ENCODE data around the gene DOK3.

DNA sequence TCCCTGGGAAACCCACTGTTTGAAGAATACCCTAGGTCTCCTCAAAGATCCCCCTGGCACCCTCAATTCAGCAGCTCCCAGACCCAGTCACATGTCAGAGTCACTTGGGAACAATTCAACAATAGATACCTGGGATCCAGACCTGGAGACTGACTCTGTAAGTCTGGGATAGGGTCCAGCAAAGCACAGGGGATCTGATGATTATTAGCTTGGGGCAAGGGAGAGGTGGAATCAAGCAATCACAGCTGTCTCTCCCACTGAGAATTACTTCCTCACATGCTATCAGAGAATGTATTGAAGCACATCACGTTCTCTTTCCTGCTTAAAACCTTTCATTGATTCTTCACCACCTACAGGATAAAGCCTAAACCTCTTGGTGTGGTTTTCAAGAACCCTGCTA lies 38.9 kb upstream of the DOK3 start:
- TF ChIP-seq, protein P1, sequence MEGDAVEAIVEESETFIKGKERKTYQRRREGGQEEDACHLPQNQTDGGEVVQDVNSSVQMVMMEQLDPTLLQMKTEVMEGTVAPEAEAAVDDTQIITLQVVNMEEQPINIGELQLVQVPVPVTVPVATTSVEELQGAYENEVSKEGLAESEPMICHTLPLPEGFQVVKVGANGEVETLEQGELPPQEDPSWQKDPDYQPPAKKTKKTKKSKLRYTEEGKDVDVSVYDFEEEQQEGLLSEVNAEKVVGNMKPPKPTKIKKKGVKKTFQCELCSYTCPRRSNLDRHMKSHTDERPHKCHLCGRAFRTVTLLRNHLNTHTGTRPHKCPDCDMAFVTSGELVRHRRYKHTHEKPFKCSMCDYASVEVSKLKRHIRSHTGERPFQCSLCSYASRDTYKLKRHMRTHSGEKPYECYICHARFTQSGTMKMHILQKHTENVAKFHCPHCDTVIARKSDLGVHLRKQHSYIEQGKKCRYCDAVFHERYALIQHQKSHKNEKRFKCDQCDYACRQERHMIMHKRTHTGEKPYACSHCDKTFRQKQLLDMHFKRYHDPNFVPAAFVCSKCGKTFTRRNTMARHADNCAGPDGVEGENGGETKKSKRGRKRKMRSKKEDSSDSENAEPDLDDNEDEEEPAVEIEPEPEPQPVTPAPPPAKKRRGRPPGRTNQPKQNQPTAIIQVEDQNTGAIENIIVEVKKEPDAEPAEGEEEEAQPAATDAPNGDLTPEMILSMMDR (IDR thresholded peaks at IDR 0.05; ENCODE audit: low read length): no peak
- TF ChIP-seq EZH2 (IDR thresholded peaks at IDR 0.05; ENCODE audit: borderline replicate concordance, low read length): no peak

All from OCI-LY1 (cell line).